Kidney (tissue), 14 donors: ENCODE measurements around the gene RSPH1. TPM values are rescaled to one million over a fixed set of nuclear protein-coding genes. Genes with fewer than 3 reads are reported as not detected.

Experiments
- DNase-seq, 5 donors: peaks; one replicate each; pipeline ENCODE4 v3.0.0-alpha.2; 2013 to 2020
- FAIRE-seq: peaks from 2 replicates; lab custom pipeline; 2012; peaks lifted over from hg19 to GRCh38; lab: Jason Lieb, UNC
- H3K27ac ChIP-seq, 2 donors: one replicate each; pipeline ENCODE4 v1.7.0; 2013; ENCODE audit warnings: low read depth in 2 of 2, low read length in 2 of 2, inconsistent platforms in 1 of 2
- H3K27me3 ChIP-seq: one replicate; pipeline ENCODE4 v1.7.1; 2013; ENCODE audit warnings: low read length, inconsistent platforms; ENCODE audit not compliant: control insufficient read depth, insufficient read depth
- H3K36me3 ChIP-seq, 3 donors: one replicate each; pipeline versions ENCODE4 v1.7.0 to v1.7.1; 2013; ENCODE audit warnings: low read length in 3 of 3, control low read depth in 1 of 3, inconsistent platforms in 1 of 3; ENCODE audit not compliant: insufficient read depth in 3 of 3, control insufficient read depth in 2 of 3
- H3K4me1 ChIP-seq, 3 donors: one replicate each; pipeline versions ENCODE4 v1.7.0 to v1.7.1; 2013; ENCODE audit warnings: low read length in 3 of 3, inconsistent platforms in 1 of 3, low read depth in 1 of 3; ENCODE audit not compliant: control insufficient read depth in 2 of 3, insufficient read depth in 2 of 3
- H3K4me3 ChIP-seq, 3 donors: one replicate each; pipeline versions ENCODE4 v1.7.0 to v1.8.1; 2013; ENCODE audit warnings: low read length in 3 of 3, control low read depth in 1 of 3, inconsistent platforms in 1 of 3
- H3K9ac ChIP-seq, 3 donors: one replicate each; pipeline versions ENCODE4 v1.7.0 to v1.7.1; 2013; ENCODE audit warnings: low read length in 3 of 3, control low read depth in 1 of 3, inconsistent platforms in 1 of 3
- H3K9me3 ChIP-seq, 3 donors: one replicate each; pipeline versions ENCODE4 v1.7.0 to v1.7.1; 2013; ENCODE audit warnings: low read length in 3 of 3, control low read depth in 1 of 3, inconsistent platforms in 1 of 3; ENCODE audit not compliant: control insufficient read depth in 2 of 3, insufficient read depth in 1 of 3
- intact Hi-C: fragments of 100-400 bp; cut with DNase I; formaldehyde crosslinking; loops from one replicate; pipeline ENCODE4 v1.11.1; 2022
- polyA plus RNA-seq: library from polyadenylated mRNA; stranded (reverse); fragments of 350-450 nt; fragmentation: Illumina TruSeq; extraction: RNeasy Lipid Tissue Mini Kit (QIAGEN cat#74804); gene quantifications from one replicate; pipeline ENCODE4 v1.2.3, GENCODE V29; 2014; ENCODE audit warnings: low read depth, low replicate concordance; ENCODE audit not compliant: insufficient read depth
- total RNA-seq: library from RNA; stranded (reverse); fragmentation: NEBNext Ultra II Directional; extraction: Animal tissue kit (Norgen Biotek cat#: 25700); gene quantifications from one replicate; pipeline ENCODE4 v1.2.1, GENCODE V29; 2021
- TF ChIP-seq, protein P1 (sequence below): IDR thresholded peaks from 3 replicates; pipeline ENCODE4 v1.5.1; 2012; ENCODE audit warnings: mild to moderate bottlenecking, moderate library complexity, borderline replicate concordance; ENCODE audit not compliant: insufficient read depth; ENCODE audit errors: extremely low read depth
- donor health status: control.
- donor health status: control.
- donor health status: control.
- donor health status: control.
- donor health status: control.
- donor health status: DM: yes; HTN: yes; CAD: no.
- donor health status: Normal renal cell carcinoma (clear cell type).

Gene RSPH1
- total and polyA plus RNA-seq, 2 donors from 2014 or later, result 12.0 to 13.0 TPM

DNA sequence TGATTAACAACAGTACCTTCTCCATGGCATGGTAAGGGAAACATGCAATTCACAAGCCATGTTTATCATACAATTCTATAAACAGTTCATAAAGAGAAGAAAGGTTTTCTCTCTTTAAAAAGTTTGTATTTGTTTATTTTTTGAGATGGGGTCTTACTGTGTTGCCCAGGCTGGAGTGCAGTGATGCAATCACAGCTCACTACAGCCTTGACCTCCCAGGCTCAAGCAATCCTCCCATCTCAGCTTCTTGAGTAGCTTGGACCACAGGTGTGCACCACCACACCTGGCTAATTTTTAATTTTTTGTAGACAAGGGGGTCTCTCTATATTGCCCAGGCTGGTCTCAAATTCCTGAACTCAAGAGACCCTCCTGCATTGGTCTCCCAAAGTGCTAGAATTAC is 45.6 kb upstream of the RSPH1 start:
- Histone ChIP-seq H3K36me3 (peaks cover 0 to 5% (median 0%) of the 10 kb centered on the region in 3 donors), H3K9ac (no peak overlapping the region), H3K9me3 (no peaks in the 10 kb centered on the region), H3K4me1 (no peaks in the 10 kb centered on the region), H3K27me3 (no peaks in the 10 kb centered on the region), H3K27ac (no peak overlapping the region), H3K4me3 (no peak overlapping the region)
- intact Hi-C loops, result no loop called here
- DNase-seq (no peak), FAIRE-seq (no peak)
- TF ChIP-seq, protein P1, sequence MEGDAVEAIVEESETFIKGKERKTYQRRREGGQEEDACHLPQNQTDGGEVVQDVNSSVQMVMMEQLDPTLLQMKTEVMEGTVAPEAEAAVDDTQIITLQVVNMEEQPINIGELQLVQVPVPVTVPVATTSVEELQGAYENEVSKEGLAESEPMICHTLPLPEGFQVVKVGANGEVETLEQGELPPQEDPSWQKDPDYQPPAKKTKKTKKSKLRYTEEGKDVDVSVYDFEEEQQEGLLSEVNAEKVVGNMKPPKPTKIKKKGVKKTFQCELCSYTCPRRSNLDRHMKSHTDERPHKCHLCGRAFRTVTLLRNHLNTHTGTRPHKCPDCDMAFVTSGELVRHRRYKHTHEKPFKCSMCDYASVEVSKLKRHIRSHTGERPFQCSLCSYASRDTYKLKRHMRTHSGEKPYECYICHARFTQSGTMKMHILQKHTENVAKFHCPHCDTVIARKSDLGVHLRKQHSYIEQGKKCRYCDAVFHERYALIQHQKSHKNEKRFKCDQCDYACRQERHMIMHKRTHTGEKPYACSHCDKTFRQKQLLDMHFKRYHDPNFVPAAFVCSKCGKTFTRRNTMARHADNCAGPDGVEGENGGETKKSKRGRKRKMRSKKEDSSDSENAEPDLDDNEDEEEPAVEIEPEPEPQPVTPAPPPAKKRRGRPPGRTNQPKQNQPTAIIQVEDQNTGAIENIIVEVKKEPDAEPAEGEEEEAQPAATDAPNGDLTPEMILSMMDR, result no peak

DNA sequence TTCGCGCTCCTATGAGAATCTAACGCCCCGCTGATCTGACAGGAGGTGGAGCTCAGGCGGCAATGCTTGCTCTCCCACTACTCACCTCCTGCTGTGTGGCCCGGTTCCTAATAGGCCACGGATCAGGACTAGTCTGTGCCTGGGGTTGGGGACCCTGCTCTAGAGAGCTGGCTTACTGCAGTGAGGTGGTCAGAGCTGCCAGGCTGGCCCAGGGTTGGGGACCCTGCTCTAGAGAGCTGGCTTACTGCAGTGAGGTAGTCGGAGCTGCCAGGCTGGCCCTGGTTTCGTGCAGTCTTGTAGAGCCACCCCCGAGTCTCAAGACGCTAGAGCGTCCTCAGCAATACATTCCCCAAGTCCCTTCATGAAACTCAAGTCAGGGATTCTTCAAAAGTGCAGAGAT is 45.1 kb upstream of the RSPH1 start:
- Histone ChIP-seq H3K27me3 (no peaks in the 10 kb centered on the region), H3K4me1 (no peaks in the 10 kb centered on the region), H3K9me3 (no peaks in the 10 kb centered on the region), H3K36me3 (peaks cover 0 to 5% (median 0%) of the 10 kb centered on the region in 3 donors), H3K4me3 (no peak overlapping the region), H3K9ac (no peak overlapping the region), H3K27ac (no peak overlapping the region)
- intact Hi-C loops, result no loop called here
- FAIRE-seq (no peak), DNase-seq (peak in 2 of 5 donors; percentile 33 to 56)
- TF ChIP-seq, protein P1, result no peak

DNA sequence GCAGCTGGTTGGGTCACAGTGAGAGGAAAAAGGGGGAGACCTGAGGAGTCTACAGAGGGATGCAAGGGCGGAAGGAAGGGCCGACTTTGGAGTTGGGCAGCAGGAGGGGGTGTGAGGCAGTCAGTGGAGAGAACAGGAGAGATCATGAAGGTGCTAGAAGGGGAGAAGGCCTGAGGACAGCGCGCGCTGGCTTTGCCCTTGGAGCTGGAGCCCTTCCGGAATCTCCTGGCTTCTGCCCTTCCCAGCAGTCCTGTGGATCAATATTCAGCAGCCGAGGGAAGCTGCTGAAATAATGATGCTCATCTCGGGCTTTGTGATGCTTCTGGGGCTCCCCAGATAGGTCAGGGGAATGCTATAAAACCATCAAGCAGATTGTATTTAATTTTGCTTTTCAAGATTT is 44.4 kb upstream of the RSPH1 start:
- FAIRE-seq, result no peak
- H3K4me1 ChIP-seq, result peaks cover 0 to 7% (median 0%) of the 10 kb centered on the region in 3 donors
- H3K36me3 ChIP-seq, result peaks cover 0 to 5% (median 0%) of the 10 kb centered on the region in 3 donors

More for the DNA sequence above, 44.4 kb upstream of the RSPH1 start:
- Histone ChIP-seq H3K27me3 (no peaks in the 10 kb centered on the region), H3K9me3 (no peaks in the 10 kb centered on the region), H3K27ac (no peak overlapping the region), H3K4me3 (no peak overlapping the region), H3K9ac (no peak overlapping the region)
- intact Hi-C loops, result no loop called here
- TF ChIP-seq, protein P1, result no peak
- DNase-seq, result peak in 1 of 5 donors; percentile 21
